Putamen (tissue), 1 donor: ENCODE results near the gene REEP3.

ENCODE experiments used
- DNase-seq: peaks from one replicate; pipeline ENCODE4 v3.0.0-alpha.2; 2016; ENCODE audit warnings: low spot score

The REEP3 gene

DNA sequence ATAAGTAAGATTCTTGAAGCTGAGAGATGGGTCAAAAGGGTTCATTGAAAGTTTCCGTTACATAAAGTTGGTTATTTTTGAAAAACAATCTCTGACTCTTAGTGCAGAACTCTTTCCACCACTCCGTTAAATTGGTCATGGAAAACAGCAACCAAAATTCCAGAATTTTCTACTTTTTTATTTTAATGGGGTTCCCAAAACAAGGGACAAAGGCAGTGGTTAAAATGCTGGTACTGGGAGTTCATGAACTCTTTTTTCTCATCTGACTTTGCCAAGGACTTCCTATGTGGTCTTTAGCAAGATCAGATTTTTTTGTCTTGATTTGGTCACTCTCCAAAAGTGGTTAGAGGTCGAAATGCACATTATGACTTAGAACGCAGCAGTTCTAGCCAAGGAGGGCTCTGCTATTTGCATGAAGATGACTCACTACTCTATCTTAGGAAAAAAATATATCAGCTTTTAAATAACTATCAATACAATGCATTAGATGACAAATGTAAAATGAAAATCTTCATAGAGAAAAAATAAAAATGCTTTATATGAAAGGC, 145.7 kb downstream of the REEP3 start:
- DNase-seq: no peak

DNA sequence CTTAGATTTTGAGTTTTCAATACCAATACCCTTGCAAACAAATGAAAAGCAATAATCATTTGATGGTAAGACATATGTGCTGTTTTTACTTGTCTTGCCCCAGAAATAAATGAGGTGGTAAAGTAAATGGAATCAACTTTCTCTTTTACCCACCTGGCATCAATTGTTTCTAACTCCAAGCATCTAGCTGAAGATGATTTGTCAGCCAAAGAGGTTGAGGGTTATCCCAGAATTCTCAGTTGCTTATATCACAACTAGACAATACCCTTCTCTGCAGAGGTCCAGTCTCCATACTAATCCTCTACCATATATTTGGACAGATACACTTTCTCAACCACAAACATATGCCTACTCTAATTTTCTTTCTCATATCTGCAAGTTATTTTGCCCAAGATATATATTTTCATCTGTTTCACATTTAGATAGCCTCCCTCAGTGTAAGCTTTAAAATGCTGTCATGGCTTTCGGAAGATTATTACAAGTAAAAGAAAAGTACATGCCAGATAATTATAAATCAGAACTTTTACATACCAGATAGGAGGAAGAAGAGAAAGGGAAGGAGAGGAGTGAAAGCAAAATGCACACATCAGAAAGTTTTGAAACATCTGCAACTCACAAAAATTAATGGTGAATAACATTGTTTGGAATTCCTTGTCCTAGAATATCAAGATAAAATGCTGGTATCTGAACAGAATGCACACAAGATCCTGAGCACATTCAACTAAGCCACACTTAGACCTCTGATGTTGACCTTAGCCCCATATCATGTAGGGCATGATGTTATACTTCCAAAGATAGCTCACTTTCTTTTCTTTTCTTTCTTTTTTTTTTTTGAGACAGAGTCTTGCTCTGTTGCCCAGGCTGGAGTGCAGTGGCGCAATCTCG, 146.6 kb downstream of the REEP3 start:
- no peak for DNase-seq

DNA sequence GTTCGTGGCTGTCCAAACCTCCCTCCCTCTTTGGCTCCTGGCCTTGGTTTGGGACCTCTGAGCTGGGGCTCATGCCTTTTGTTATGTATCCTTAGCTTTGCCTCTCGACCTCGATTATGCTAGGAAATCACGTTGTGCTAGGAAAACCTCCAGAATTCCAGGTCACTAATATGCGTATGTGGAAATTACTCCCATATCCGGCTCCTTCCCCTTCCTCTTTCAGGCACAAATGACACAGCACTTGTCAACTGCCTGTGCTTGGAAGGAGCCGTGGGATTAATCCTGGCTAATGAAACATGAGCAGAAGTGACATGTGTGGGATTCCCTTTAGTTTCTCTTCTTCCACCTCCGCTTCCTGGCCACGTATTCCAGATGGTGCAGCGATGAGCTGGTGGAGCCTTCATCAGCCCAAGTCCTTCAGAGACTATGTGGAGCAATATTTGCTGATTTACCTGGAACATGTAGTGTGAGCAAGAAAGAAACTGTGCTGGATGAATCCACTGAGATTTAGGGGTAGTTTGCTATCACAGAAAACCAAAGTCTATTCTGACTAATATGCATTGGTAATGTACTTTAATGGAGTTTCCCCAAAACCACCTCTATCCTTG, 149.2 kb downstream of the REEP3 start:
- DNase-seq: peak; percentile 66

DNA sequence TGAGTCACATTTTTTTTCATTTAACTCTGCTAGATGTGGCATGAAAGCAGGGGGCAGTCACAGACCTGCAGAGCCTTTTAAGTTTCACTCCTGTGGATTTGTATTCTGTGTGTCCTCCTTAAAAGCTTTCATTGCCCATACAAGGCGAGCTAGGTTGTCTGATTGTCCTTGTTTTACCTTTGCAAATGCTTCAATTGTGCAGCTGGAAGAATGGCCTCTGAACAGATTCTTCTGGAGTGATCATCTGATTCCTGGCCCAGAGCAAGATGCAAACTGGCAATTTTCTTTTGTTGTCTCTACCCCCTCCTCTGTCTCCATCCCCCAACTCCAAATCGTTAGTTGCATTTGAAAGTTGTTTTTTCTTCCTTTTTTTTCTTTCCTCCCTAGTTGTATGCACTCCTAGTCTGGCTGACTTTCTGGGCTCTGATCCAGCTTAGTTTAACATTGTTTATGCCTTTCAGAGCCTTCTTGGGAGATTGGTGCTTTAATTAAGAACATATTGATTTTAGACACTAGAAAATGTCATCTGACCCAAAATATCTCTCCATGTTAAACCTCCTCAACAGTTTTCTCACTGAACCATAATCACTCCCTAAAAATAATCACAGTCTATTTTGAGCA, 150.2 kb downstream of the REEP3 start:
- DNase-seq: peak; percentile 7

DNA sequence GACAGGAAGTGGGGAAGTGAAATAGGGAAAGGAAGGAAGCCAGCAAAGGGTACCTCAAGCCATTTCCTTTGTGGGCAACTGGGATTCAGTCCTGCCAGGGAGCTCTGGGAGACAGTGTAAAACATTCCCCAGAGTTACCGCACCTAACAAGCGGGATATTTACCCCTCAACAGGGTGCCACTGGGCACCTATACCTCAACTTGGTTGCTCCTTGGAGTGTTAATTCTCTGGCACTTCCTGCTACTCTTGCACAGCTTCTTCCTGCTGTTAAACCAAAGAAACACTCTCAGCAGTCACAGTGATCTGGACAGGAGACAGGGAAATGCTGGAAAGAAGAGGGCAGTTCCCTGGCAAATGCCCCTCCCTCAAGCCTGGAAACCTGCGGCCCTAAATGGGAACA, 151.3 kb downstream of the REEP3 start:
- DNase-seq: no peak

DNA sequence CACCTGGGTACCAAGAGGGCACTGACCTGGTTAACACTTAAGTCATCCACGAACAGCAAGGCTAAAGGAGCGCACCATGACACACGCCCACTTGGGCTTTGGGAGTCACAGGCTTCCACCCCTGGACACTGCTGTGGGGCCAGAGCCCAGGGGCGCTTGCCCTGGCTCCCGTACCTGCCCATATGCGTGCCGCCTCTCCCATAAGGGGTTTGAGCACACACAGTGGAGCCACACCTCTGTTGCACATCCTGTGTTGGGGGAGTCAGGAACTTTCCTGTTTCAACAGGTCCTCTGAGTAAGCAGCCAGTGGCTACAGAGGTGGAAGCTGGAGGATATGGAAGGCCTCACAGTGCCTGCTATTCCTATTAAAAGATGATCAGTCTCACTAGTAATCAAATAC, 152.0 kb downstream of the REEP3 start:
- no peak for DNase-seq

DNA sequence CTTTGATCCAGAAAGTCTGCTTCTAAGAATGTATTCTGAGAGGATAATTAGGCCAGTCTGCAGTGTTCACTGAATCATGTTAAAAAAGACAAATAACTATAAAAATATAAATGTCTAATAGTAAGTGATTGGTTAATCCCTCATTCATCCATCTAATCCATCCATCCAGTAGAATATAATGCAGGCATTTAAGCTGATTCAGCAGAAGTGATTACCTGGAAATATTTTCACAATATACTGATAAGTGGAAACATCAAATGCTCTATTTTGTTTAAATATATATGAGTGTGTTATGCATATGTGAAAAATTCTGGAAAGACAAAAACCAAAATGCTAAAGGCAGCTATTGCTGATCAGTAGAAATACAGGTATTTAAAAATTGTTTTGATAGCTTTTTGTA, 152.6 kb downstream of the REEP3 start:
- no peak for DNase-seq
